Activated T-helper 2 cell treated with anti-CD3 and anti-CD28 coated beads, Interferon-gamma antibody, Interleukin-2, Interleukin-4, amounts not matched to agents 10 μg/mL and 5 μg/mL and 100 μg/mL, durations not matched to agents 14 hours and 24 hours and 36 hours (primary cell): ENCODE data around the gene CDC14B. TPM values are rescaled to one million over a fixed set of nuclear protein-coding genes. Genes with fewer than 3 reads are reported as not detected.
A peak's percentile ranks its signal among the peaks of the same experiment; 100 is the strongest.

Experiments
- DNase-seq: peaks from one replicate; pipeline ENCODE4 v3.0.0; 2021; ENCODE audit warnings: low spot score
- H3K27ac Mint-ChIP-seq: one replicate; pipeline ENCODE4 v1.8.0; 2021; ENCODE audit warnings: mixed read lengths
- H3K27me3 Mint-ChIP-seq: one replicate; pipeline ENCODE4 v1.8.0; 2021; ENCODE audit warnings: low read depth, mixed read lengths
- H3K36me3 Mint-ChIP-seq: one replicate; pipeline ENCODE4 v1.8.0; 2021; ENCODE audit warnings: low read depth, mixed read lengths
- H3K4me1 Mint-ChIP-seq: one replicate; pipeline ENCODE4 v1.8.0; 2021; ENCODE audit warnings: low read depth, mixed read lengths
- H3K4me3 Mint-ChIP-seq: one replicate; pipeline ENCODE4 v1.8.0; 2021; ENCODE audit warnings: low read depth, mild to moderate bottlenecking, moderate library complexity, mixed read lengths
- H3K9me3 Mint-ChIP-seq: one replicate; pipeline ENCODE4 v1.8.0; 2021; ENCODE audit warnings: mixed read lengths
- intact Hi-C: fragments of 100-400 bp; cut with micrococcal nuclease; formaldehyde crosslinking; loops from one replicate; pipeline ENCODE4 v1.15.1; 2023
- total RNA-seq: library from RNA; stranded (reverse); gene quantifications from 2 replicates; pipeline ENCODE4 v1.2.3, GENCODE V29; 2022

CDC14B gene
- total RNA-seq, 1 donor from 2014 or later = 6.5 TPM

GRCh38 chr9:96487029-96487396 lies 132.6 kb downstream of the CDC14B start:
- intact Hi-C loops = no loop called here
- Mint-ChIP-seq H3K4me3 (no peak overlapping the region), H3K4me1 (peaks cover 2% of the 10 kb centered on the region), H3K27me3 (no peaks in the 10 kb centered on the region), H3K27ac (no peak overlapping the region), H3K36me3 (peaks cover 55% of the 10 kb centered on the region), H3K9me3 (no peaks in the 10 kb centered on the region)
- DNase-seq = no peak

DNA sequence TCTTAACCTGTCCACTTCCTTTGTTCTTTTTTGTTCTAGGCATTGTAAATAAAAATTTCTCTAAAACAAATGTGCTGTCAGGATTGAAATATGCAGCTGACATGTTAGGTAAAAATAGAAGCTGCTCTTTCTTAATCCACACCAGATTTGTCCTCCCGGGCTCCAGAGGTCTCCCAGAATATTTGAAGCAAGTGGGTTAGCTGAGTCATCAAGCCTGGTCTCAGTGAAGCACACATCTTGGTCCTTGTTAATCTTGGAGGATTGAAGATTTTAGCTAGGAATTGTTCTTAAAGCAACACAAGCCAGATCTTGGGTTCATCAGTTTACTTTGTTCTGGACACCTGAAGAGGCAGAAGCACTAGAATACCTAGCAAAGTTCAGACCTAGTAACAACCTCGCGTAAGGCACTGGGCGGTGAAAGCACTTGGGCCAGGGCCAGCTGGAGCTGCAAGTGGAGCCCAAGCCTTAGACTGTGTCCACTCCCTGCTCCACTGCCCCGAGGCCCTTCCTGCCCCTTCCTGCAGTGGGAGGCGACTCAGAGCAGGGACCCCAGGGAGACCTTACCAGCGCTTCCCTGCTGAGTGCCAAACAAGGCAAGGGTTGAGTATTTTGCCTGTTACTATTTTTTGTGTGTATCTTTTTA lies 133.1 kb downstream of the CDC14B start:
- Mint-ChIP-seq H3K27me3 (no peaks in the 10 kb centered on the region), H3K4me1 (no peaks in the 10 kb centered on the region), H3K4me3 (no peak overlapping the region), H3K36me3 (peaks cover 53% of the 10 kb centered on the region), H3K9me3 (no peaks in the 10 kb centered on the region), H3K27ac (no peak overlapping the region)
- no peak for DNase-seq
- intact Hi-C loops = no loop called here

GRCh38 chr9:96485280-96485679 lies 134.4 kb downstream of the CDC14B start:
- Mint-ChIP-seq H3K27me3 (no peaks in the 10 kb centered on the region), H3K4me1 (no peaks in the 10 kb centered on the region), H3K9me3 (no peaks in the 10 kb centered on the region), H3K36me3 (peaks cover 49% of the 10 kb centered on the region), H3K27ac (no peak overlapping the region), H3K4me3 (no peak overlapping the region)
- no peak for DNase-seq
- intact Hi-C loops = no loop called here

DNA sequence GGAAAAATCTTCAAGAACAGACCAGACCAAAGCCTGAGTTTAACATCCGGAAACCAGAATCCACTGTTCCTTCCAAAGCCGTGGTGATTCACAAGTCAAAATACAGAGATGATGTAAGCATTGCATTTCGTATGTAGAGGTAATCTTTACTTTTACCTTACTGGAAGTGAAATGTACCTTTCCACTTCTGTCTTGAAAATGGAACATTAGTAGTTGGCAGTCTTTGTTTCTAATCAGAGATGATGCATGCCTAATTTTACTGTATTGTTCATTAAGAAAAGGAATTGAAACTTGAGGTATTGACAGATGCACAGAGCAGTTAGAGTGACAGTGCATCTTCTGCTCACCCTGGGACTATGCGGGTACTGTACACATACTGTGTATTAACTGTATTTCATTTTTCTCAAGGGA lies 135.1 kb downstream of the CDC14B start:
- intact Hi-C loops = no loop called here
- DNase-seq = no peak

GRCh38 chr9:96483733-96484390 lies 135.8 kb downstream of the CDC14B start:
- DNase-seq = no peak
- Mint-ChIP-seq H3K27ac (no peak overlapping the region), H3K9me3 (no peaks in the 10 kb centered on the region), H3K27me3 (no peaks in the 10 kb centered on the region), H3K4me1 (peaks cover 4% of the 10 kb centered on the region), H3K36me3 (peaks cover 39% of the 10 kb centered on the region), H3K4me3 (no peak overlapping the region)
- intact Hi-C loops = no loop called here

More for the DNA sequence above, 135.1 kb downstream of the CDC14B start:
- no peaks in the 10 kb centered on the region for H3K27me3 Mint-ChIP-seq
- H3K36me3 Mint-ChIP-seq = peaks cover 44% of the 10 kb centered on the region
- no peak overlapping the region for H3K27ac Mint-ChIP-seq
- H3K4me1 Mint-ChIP-seq = peaks cover 1% of the 10 kb centered on the region
- no peaks in the 10 kb centered on the region for H3K9me3 Mint-ChIP-seq
- no peak overlapping the region for H3K4me3 Mint-ChIP-seq

- Mint-ChIP-seq H3K9me3 (no peaks in the 10 kb centered on the region), H3K27ac (no peak overlapping the region), H3K36me3 (peaks cover 38% of the 10 kb centered on the region), H3K27me3 (no peaks in the 10 kb centered on the region), H3K4me1 (peaks cover 8% of the 10 kb centered on the region), H3K4me3 (no peak overlapping the region)
- intact Hi-C loops = no loop called here
- DNase-seq = no peak
These were observed 136.4 kb downstream of the CDC14B start for GRCh38 chr9:96483197-96483596.

- Mint-ChIP-seq H3K4me1 (peaks cover 8% of the 10 kb centered on the region), H3K27me3 (no peaks in the 10 kb centered on the region), H3K4me3 (no peak overlapping the region), H3K9me3 (no peaks in the 10 kb centered on the region), H3K36me3 (peaks cover 34% of the 10 kb centered on the region), H3K27ac (no peak overlapping the region)
- intact Hi-C loops = no loop called here
- DNase-seq = no peak
These were observed 137.2 kb downstream of the CDC14B start for GRCh38 chr9:96482476-96482875.

GRCh38 chr9:96480736-96481135 lies 138.9 kb downstream of the CDC14B start:
- Mint-ChIP-seq H3K9me3 (no peaks in the 10 kb centered on the region), H3K4me1 (peaks cover 10% of the 10 kb centered on the region), H3K36me3 (peaks cover 33% of the 10 kb centered on the region), H3K27me3 (no peaks in the 10 kb centered on the region), H3K27ac (no peak overlapping the region), H3K4me3 (no peak overlapping the region)
- DNase-seq = no peak
- intact Hi-C loops = no loop called here

- no peak for DNase-seq
- Mint-ChIP-seq H3K27me3 (no peaks in the 10 kb centered on the region), H3K36me3 (peaks cover 23% of the 10 kb centered on the region), H3K27ac (peak overlapping the region; percentile 66), H3K9me3 (no peaks in the 10 kb centered on the region), H3K4me1 (peaks cover 10% of the 10 kb centered on the region), H3K4me3 (no peak overlapping the region)
- intact Hi-C loops = loop anchor here (1.0 to 2.0 kb wide), 3 partner anchors 12 to 72 kb away; partner anchors contain the start of gene HABP4
These were observed 140.7 kb downstream of the CDC14B start for GRCh38 chr9:96478829-96479371.

GRCh38 chr9:96476591-96476990 lies 143.1 kb downstream of the CDC14B start:
- Mint-ChIP-seq H3K4me1 (peaks cover 10% of the 10 kb centered on the region), H3K4me3 (no peak overlapping the region), H3K36me3 (peaks cover 13% of the 10 kb centered on the region), H3K9me3 (no peaks in the 10 kb centered on the region), H3K27ac (no peak overlapping the region), H3K27me3 (no peaks in the 10 kb centered on the region)
- intact Hi-C loops = no loop called here
- no peak for DNase-seq

- H3K4me3 Mint-ChIP-seq = no peak overlapping the region
- intact Hi-C loops = no loop called here
These were observed 143.6 kb downstream of the CDC14B start for GRCh38 chr9:96476013-96476412.

DNA sequence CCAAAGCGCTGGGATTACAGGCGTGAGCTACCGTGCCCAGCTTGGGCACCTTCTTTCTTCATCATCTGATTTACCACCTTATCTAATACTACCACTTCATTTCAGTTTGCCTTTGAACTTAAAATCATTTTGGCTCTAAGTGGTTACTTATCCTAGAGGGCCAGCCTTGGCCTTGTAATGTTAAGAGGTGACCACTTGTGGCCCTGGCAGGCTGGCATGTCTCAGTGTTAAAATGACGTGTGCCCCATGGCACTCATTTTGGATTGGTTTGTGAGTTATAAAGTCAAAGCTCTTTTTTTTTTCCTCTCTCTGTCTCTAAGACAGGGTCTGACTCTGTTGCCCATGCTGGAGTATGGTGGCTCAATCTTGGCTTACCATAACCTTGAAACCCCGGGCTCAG lies 151.9 kb downstream of the CDC14B start:
- no peaks in the 10 kb centered on the region for H3K4me1 Mint-ChIP-seq

More at GRCh38 chr9:96476013-96476412, 143.6 kb downstream of the CDC14B start:
- Mint-ChIP-seq H3K27ac (no peak overlapping the region), H3K9me3 (no peaks in the 10 kb centered on the region), H3K36me3 (peaks cover 17% of the 10 kb centered on the region), H3K4me1 (peaks cover 10% of the 10 kb centered on the region), H3K27me3 (no peaks in the 10 kb centered on the region)
- no peak for DNase-seq

GRCh38 chr9:96464426-96464825 lies 155.2 kb downstream of the CDC14B start:
- no peaks in the 10 kb centered on the region for H3K9me3 Mint-ChIP-seq
- intact Hi-C loops = no loop called here
- no peak for DNase-seq
- no peak overlapping the region for H3K4me3 Mint-ChIP-seq
- peaks cover 11% of the 10 kb centered on the region for H3K36me3 Mint-ChIP-seq
- no peaks in the 10 kb centered on the region for H3K4me1 Mint-ChIP-seq
- no peak overlapping the region for H3K27ac Mint-ChIP-seq
- H3K27me3 Mint-ChIP-seq = no peaks in the 10 kb centered on the region

More for the DNA sequence above, 151.9 kb downstream of the CDC14B start:
- DNase-seq = no peak
- intact Hi-C loops = no loop called here
- no peaks in the 10 kb centered on the region for H3K27me3 Mint-ChIP-seq
- H3K9me3 Mint-ChIP-seq = no peaks in the 10 kb centered on the region
- H3K4me3 Mint-ChIP-seq = no peak overlapping the region
- H3K27ac Mint-ChIP-seq = no peak overlapping the region
- H3K36me3 Mint-ChIP-seq = peaks cover 13% of the 10 kb centered on the region
